PC-3 (cell line): ENCODE data around the gene RANBP1. TPM values are rescaled to one million over a fixed set of nuclear protein-coding genes. Genes with fewer than 3 reads are reported as not detected.

Source experiments
- ATAC-seq: fragments of 200-7000 bp; cut with Tn5 transposase; 2 replicates; pipeline ENCODE4 v1.9.1; 2020; ENCODE audit warnings: mild to moderate bottlenecking, moderate library complexity
- BruUV-seq: library from RNA; stranded (reverse); fragments of 400-500 nt; replicated peaks from 2 replicates; lab custom pipeline; 2021; lab: Mats Ljungman, UMichigan
- CTCF ChIA-PET: fragments of 300-600 bp; sonication (Branson Sonifier 250); formaldehyde crosslinking; loops from one replicate; lab custom pipeline; 2022; ENCODE audit warnings: antibody characterized with exemption; lab: Charles Lee
- POLR2A ChIA-PET: fragments of 300-600 bp; sonication (Branson Sonifier 250); formaldehyde crosslinking; loops from one replicate; lab custom pipeline; 2022; ENCODE audit warnings: antibody characterized with exemption; ENCODE audit not compliant: unreplicated experiment; lab: Charles Lee
- DNase-seq: peaks from one replicate; pipeline ENCODE4 v3.0.0-alpha.2; 2015
- H2AFZ ChIP-seq: fragments of 300-600 bp; sonication (generic); 2 replicates; pipeline ENCODE4 v1.6.0; 2016; ENCODE audit warnings: antibody characterized with exemption, low read length
- H3F3A ChIP-seq: fragments of 300-600 bp; sonication (generic); one replicate; pipeline ENCODE4 v1.6.0; 2017; ENCODE audit warnings: antibody characterized with exemption, low read length, control low read depth, mild to moderate bottlenecking; ENCODE audit not compliant: unreplicated experiment
- H3K27ac ChIP-seq: fragments of 300-600 bp; sonication (generic); 2 replicates; pipeline ENCODE4 v1.5.1; 2016; ENCODE audit warnings: mild to moderate bottlenecking, low read length
- H3K27me3 ChIP-seq: fragments of 300-600 bp; sonication (generic); 2 replicates; pipeline ENCODE4 v1.6.1; 2016; ENCODE audit warnings: low read length, mixed read lengths
- H3K36me3 ChIP-seq: fragments of 300-600 bp; sonication (generic); 2 replicates; pipeline ENCODE4 v1.6.1; 2016; ENCODE audit warnings: low read depth, mixed run types, low read length, mixed read lengths
- H3K4me1 ChIP-seq: fragments of 300-600 bp; sonication (generic); 2 replicates; pipeline ENCODE4 v1.5.1; 2016; ENCODE audit warnings: low read length; ENCODE audit not compliant: insufficient read depth
- H3K4me2 ChIP-seq: fragments of 300-600 bp; sonication (generic); 2 replicates; pipeline ENCODE4 v1.6.0; 2016; ENCODE audit warnings: low read length
- H3K4me3 ChIP-seq: fragments of 300-600 bp; sonication (generic); 2 replicates; pipeline ENCODE4 v1.5.1; 2016; ENCODE audit warnings: mild to moderate bottlenecking, low read length, mixed read lengths
- H3K79me2 ChIP-seq: fragments of 300-600 bp; sonication (generic); 2 replicates; pipeline ENCODE4 v1.6.1; 2017; ENCODE audit warnings: low read length, mixed read lengths
- H3K9ac ChIP-seq: fragments of 300-600 bp; sonication (generic); 2 replicates; pipeline ENCODE4 v1.6.0; 2016; ENCODE audit warnings: mild to moderate bottlenecking, low read length
- H3K9me2 ChIP-seq: fragments of 300-600 bp; sonication (generic); replicated peaks from 2 replicates; pipeline ENCODE4 v1.6.1; 2016; ENCODE audit warnings: mixed run types, low read length, mixed read lengths
- H3K9me3 ChIP-seq: fragments of 300-600 bp; sonication (generic); 2 replicates; pipeline ENCODE4 v1.6.1; 2016; ENCODE audit warnings: low read length, mixed read lengths
- H4K20me1 ChIP-seq: fragments of 300-600 bp; sonication (generic); 2 replicates; pipeline ENCODE4 v1.6.1; 2016; ENCODE audit warnings: low read length, mixed read lengths
- CTCF ChIP-seq: fragments of 300-600 bp; sonication (generic); conservative IDR thresholded peaks from 2 replicates; pipeline ENCODE4 v1.5.1; 2017; ENCODE audit warnings: antibody characterized with exemption, low read depth, mild to moderate bottlenecking, low read length
- EZH2 ChIP-seq: fragments of 300-600 bp; sonication (generic); IDR thresholded peaks from one replicate; pipeline ENCODE4 v1.6.1; 2017; ENCODE audit warnings: antibody characterized with exemption, mild to moderate bottlenecking, low read length; ENCODE audit not compliant: unreplicated experiment
- EZH2phosphoT487 ChIP-seq: fragments of 300-600 bp; sonication (generic); IDR thresholded peaks from 2 replicates; pipeline ENCODE4 v1.6.1; 2018; ENCODE audit warnings: mild to moderate bottlenecking, antibody characterized with exemption, low read length, borderline replicate concordance
- intact Hi-C: fragments of 100-400 bp; cut with micrococcal nuclease; formaldehyde crosslinking; loops from 2 replicates; pipeline ENCODE4 v1.9.0; 2023
- total RNA-seq: library from RNA; depleted of rRNA; stranded (reverse); fragments of >200 nt; gene quantifications from 2 replicates; pipeline ENCODE4 v1.2.3, GENCODE V29; 2014

RANBP1 gene
- total RNA-seq, 1 experiment from 2014 or later = 356 TPM

- Histone ChIP-seq H3K27ac (no peak overlapping the region), H3K9me3 (no peaks in the 10 kb centered on the region), H3K4me2 (no peak overlapping the region), H3F3A (no peaks in the 10 kb centered on the region), H3K79me2 (peaks cover 13% of the 10 kb centered on the region), H3K36me3 (peaks cover under 1% of the 10 kb centered on the region; the same call in 1 of the 2 replicates), H2AFZ (no peak overlapping the region), H3K27me3 (no peaks in the 10 kb centered on the region), H3K9me2 (no peaks in the 10 kb centered on the region), H3K9ac (no peak overlapping the region), H4K20me1 (no peaks in the 10 kb centered on the region), H3K4me1 (peaks cover under 1% of the 10 kb centered on the region; the same call in 1 of the 2 replicates), H3K4me3 (no peak overlapping the region)
- POLR2A ChIA-PET = no interaction called here
- DNase-seq (no peak), ATAC-seq (no peak)
- no TSS peak for BruUV-seq
- CTCF ChIA-PET = no interaction called here
- TF ChIP-seq CTCF = no peak
- TF ChIP-seq EZH2 = no peak
- no peak for TF ChIP-seq EZH2phosphoT487
- intact Hi-C loops = no loop called here
Observed at GRCh38 chr22:20127318-20127868, 11.5 kb downstream of the RANBP1 start.

DNA sequence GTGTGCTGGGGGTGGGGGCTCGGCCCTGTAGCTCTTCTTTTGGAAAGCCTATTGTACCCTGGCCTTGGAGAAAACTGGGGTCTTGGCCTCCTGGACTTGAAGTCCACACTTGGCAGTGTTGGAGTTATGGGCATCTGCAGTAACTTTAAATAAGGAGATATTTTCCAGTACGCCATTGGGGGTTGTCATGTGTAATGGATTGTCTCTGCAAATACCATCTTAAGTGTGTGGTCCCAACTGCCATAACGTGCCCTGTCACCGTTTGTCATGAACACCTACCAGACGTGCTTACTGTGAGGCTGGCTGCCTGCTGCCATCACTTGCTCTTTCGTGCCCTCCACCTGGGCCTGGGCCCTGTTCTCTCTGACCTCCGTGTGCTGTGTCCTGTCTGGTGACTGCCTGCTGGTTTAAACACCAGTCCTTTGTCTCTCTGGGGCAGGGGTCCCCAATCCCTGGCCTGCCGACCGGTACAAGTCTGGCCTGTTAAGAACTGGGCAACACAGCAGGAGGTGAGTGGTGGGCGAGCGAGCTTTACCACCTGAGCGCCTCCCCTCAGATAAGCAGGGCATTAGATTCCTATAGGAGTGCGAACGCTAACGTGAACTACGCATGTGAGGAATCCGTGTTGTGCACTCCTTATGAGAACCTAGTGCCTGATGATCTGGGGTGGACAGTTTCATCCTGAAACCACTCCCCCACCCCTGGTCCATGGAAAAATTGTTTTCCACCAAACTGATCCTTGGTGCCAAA is 12.1 kb downstream of the RANBP1 start:
- H3K27me3 ChIP-seq = no peaks in the 10 kb centered on the region
- POLR2A ChIA-PET = no interaction called here
- no peak for TF ChIP-seq EZH2
- no peak for TF ChIP-seq CTCF
- TF ChIP-seq EZH2phosphoT487 = no peak
- H3F3A ChIP-seq = no peaks in the 10 kb centered on the region
- ATAC-seq (no peak), DNase-seq (no peak)
- no peaks in the 10 kb centered on the region for H3K9me3 ChIP-seq
- intact Hi-C loops = no loop called here
- no peaks in the 10 kb centered on the region for H4K20me1 ChIP-seq
- no peaks in the 10 kb centered on the region for H3K9me2 ChIP-seq
- H3K4me3 ChIP-seq = no peak overlapping the region
- no peak overlapping the region for H2AFZ ChIP-seq
- no peak overlapping the region for H3K9ac ChIP-seq
- H3K36me3 ChIP-seq = no peaks in the 10 kb centered on the region; the same call in 1 of the 2 replicates
- H3K27ac ChIP-seq = no peak overlapping the region
- H3K4me2 ChIP-seq = no peak overlapping the region
- BruUV-seq = no TSS peak
- peaks cover 7% of the 10 kb centered on the region; the same call in 1 of the 2 replicates for H3K4me1 ChIP-seq
- H3K79me2 ChIP-seq = peaks cover 18% of the 10 kb centered on the region
- CTCF ChIA-PET = no interaction called here

- Histone ChIP-seq H4K20me1 (no peaks in the 10 kb centered on the region), H3F3A (no peaks in the 10 kb centered on the region), H3K36me3 (no peaks in the 10 kb centered on the region; the same call in 1 of the 2 replicates), H3K9me2 (no peaks in the 10 kb centered on the region), H3K4me1 (peaks cover 7% of the 10 kb centered on the region; the same call in 1 of the 2 replicates), H3K9ac (no peak overlapping the region), H3K27ac (no peak overlapping the region), H3K4me3 (no peak overlapping the region), H3K9me3 (no peaks in the 10 kb centered on the region), H3K27me3 (no peaks in the 10 kb centered on the region), H3K4me2 (no peak overlapping the region), H2AFZ (no peak overlapping the region), H3K79me2 (peaks cover 21% of the 10 kb centered on the region)
- ATAC-seq (no peak), DNase-seq (no peak)
- intact Hi-C loops = no loop called here
- no TSS peak for BruUV-seq
- ChIA-PET POLR2A (no interaction called here), CTCF (no interaction called here)
- TF ChIP-seq EZH2 (no peak), EZH2phosphoT487 (no peak), CTCF (no peak)
Observed at GRCh38 chr22:20128619-20128901, 12.7 kb downstream of the RANBP1 start.
